Right lobe of liver (tissue), 6 donors: ENCODE measurements around the gene C4orf50. TPM values are rescaled to one million over a fixed set of nuclear protein-coding genes. Genes with fewer than 3 reads are reported as not detected.
"Not testable (repeated sequence)": the region's sequence is repeated elsewhere in the genome, so short reads cannot be mapped to it uniquely, and the experiment has no call there.

ENCODE experiments used
- ATAC-seq, 4 donors: fragments of 200-7000 bp; cut with Tn5 transposase; one replicate each; pipeline ENCODE4 v1.9.1; 2020; ENCODE audit warnings: mild to moderate bottlenecking in 4 of 4, moderate library complexity in 4 of 4
- DNase-seq, 3 donors: peaks; one replicate each; pipeline ENCODE4 v3.0.0-alpha.2; 2020
- H3K27ac ChIP-seq, 3 donors: fragments of 200-600 bp; one replicate each; pipeline ENCODE4 v1.8.0; 2022
- H3K27me3 ChIP-seq, 2 donors: fragments of 200-600 bp; one replicate each; pipeline ENCODE4 v1.8.0; 2022
- H3K36me3 ChIP-seq, 4 donors: fragments of 200-600 bp; sonication (generic) in 1 of 4; one replicate each; pipeline versions ENCODE4 v1.5.1 to v1.8.0; 2017 to 2022; ENCODE audit warnings: control low read depth in 1 of 4
- H3K4me1 ChIP-seq, 4 donors: fragments of 200-600 bp; sonication (generic) in 1 of 4; one replicate each; pipeline versions ENCODE4 v1.5.1 to v1.8.0; 2017 to 2022; ENCODE audit warnings: control low read depth in 1 of 4
- H3K4me3 ChIP-seq, 3 donors: fragments of 200-600 bp; one replicate each; pipeline ENCODE4 v1.8.0; 2022
- H3K9me3 ChIP-seq, 4 donors: fragments of 200-600 bp; sonication (generic) in 1 of 4; one replicate each; pipeline versions ENCODE4 v1.5.1 to v1.8.0; 2017 to 2022; ENCODE audit warnings: control low read depth in 1 of 4
- CTCF ChIP-seq, 4 donors: fragments of 200-600 bp in 3 of 4; fragments of 450-650 bp in 1 of 4; IDR thresholded peaks; one replicate each; pipeline versions ENCODE4 v1.5.1 to v1.8.0; 2016 to 2022; ENCODE audit warnings: antibody characterized with exemption in 4 of 4, mild to moderate bottlenecking in 2 of 4
- POLR2A ChIP-seq: fragments of 450-650 bp; IDR thresholded peaks from one replicate; pipeline ENCODE4 v1.6.1; 2017; ENCODE audit warnings: antibody characterized with exemption, mild to moderate bottlenecking
- WGBS: methylation state at CpG from one replicate; pipeline ENCODE4 v1.1.6; 2018; ENCODE audit warnings: low coverage, low lambda C conversion rate; ENCODE audit not compliant: insufficient coverage; ENCODE audit errors: missing lambda C conversion rate; 5-methylcytosine and 5-hydroxymethylcytosine counted together
- intact Hi-C, 2 donors: fragments of 100-400 bp; cut with DNase I; formaldehyde crosslinking; loops; one replicate each; pipeline versions ENCODE4 v1.11.2 to v1.14.1; 2022
- total RNA-seq, 6 experiments: library from RNA; depleted of rRNA in 2 of 6; stranded (reverse); fragments of >200 nt in 2 of 6; fragmentation: NEBNext Ultra II Directional in 3 of 6; extraction: Animal tissue kit (Norgen Biotek cat#: 25700) in 3 of 6; gene quantifications; one replicate each; pipeline versions ENCODE4 v1.1.0 to v1.2.4, GENCODE V29; 2016 to 2023
- donor health status: DM: no; HTN: yes; CAD: no.
- donor health status: DM: no; HTN: no; CAD: no.
- donor health status: DM: no; HTN: no; CAD: no.
- donor health status: DM: no; HTN: yes; CAD: no.
- donor health status: DM: no; HTN: yes; CAD: no.

The C4orf50 gene
- total RNA-seq, 6 experiments from 2014 or later = under 0.01 to 0.06 TPM; not detected in 4

DNA sequence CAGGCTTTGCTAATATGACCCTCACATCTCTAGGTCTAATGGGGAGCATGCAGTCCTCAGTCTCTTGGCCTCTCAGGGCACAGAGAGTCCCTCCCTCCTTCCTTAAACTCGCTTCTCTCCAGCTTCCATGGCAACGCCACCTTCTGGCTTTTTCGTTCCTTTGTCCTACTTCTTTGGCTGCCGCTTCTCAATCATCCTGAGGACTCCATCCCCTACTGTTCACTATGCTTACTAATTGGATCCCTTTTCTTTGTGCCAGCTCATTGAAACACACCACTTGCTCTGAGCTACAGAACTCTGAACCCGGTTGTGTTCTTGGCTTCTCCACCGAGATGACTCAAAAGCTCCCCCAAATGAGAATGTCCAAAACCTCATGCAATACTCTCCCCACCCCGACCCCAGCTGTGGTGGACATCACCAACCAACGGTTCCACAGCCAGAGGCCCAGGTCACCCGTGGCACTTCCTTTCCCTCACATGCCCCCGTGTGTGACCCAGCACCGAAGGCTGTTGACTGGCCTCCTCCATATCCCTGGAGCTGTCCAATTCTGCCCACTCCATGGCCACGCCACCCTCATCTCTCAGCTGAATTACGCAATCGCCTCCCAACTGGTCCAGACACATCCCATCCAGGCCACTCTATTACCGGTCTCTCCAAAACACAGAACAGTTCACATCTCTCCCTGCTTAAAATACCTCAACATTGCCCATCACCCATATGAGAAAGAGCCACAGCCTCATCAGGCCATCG lies 160.0 kb downstream of the C4orf50 start:
- intact Hi-C loops = no loop called here
- no peak for ATAC-seq

DNA sequence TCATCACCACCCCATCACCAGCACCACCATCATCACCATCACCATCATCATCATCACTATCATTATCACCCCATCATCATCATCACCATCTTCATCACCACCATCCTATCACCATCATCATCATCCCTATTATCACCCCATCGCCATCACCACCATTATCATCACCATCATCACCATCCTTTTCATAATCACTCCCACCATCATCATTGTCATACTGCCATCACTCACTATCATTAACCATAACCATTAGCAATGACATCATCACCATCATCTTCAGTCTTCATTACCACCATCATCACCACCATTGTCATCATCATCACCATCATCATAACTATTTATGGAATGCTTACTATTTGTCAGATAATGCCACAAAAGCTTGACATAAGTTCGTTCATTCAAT lies 161.0 kb downstream of the C4orf50 start:
- no peaks in the 10 kb centered on the region for H3K4me1 ChIP-seq
- no peaks in the 10 kb centered on the region for H3K36me3 ChIP-seq
- intact Hi-C loops = no loop called here
- no peak for TF ChIP-seq CTCF (IDR thresholded peaks at IDR 0.05)
- no peak for TF ChIP-seq POLR2A
- no peaks in the 10 kb centered on the region for H3K27me3 ChIP-seq
- no peak overlapping the region for H3K27ac ChIP-seq
- no peaks in the 10 kb centered on the region for H3K9me3 ChIP-seq
- ATAC-seq (no peak), DNase-seq (no peak)
- 59% methylated on average over 2 of the region's 2 CpGs for WGBS
- H3K4me3 ChIP-seq = no peak overlapping the region

More for the DNA sequence above, 160.0 kb downstream of the C4orf50 start:
- TF ChIP-seq CTCF (IDR thresholded peaks at IDR 0.05) (no peak), POLR2A (no peak)
- DNase-seq = peak in 1 of 3 donors; percentile 39
- H3K4me1 ChIP-seq = no peaks in the 10 kb centered on the region
- no peaks in the 10 kb centered on the region for H3K9me3 ChIP-seq
- WGBS = 71% methylated on average over 14 of the region's 16 CpGs
- no peak overlapping the region for H3K27ac ChIP-seq
- H3K36me3 ChIP-seq = no peaks in the 10 kb centered on the region
- H3K4me3 ChIP-seq = no peak overlapping the region
- H3K27me3 ChIP-seq = no peaks in the 10 kb centered on the region

DNA sequence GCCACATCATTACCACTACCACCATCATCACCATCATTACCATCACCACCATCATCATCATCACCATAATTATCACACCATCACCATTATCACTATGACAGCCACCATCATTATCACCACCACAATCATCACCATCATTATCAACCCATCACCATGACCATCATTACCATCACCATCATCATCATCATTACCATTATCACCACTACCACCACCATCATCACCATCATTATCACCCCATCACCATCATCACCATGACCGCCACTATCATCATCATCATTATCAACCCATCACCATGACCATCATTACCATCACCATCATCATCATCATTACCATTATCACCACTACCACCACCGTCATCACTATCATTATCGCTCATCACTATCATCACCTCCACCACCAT lies 161.9 kb downstream of the C4orf50 start:
- H3K9me3 ChIP-seq, intact Hi-C loops, H3K4me1 ChIP-seq, H3K36me3 ChIP-seq, DNase-seq, ATAC-seq, H3K27ac ChIP-seq, H3K4me3 ChIP-seq, H3K27me3 ChIP-seq: not testable (repeated sequence)
- 92% methylated on average over 3 of the region's 3 CpGs for WGBS

DNA sequence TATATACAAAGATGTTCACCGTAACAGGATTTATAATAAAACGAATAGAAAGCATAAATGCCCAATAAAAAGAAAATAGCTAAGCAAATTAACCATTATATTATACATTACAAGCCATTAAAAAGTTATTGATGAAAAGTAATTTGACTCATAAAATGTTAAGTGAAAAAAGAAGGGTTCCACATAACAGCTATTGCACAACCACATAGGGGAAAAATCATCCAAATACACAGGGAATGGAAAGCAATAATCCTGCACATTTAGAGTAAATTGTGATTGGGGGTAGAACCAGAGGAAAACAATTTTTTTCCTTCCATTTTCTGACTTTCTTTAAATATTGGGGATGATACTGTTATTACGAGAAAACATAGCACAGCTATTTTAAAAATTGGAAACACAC lies 163.3 kb downstream of the C4orf50 start:
- H3K36me3 ChIP-seq = no peaks in the 10 kb centered on the region
- intact Hi-C loops = no loop called here
- DNase-seq (no peak), ATAC-seq (no peak)
- no peak overlapping the region for H3K27ac ChIP-seq
- no peaks in the 10 kb centered on the region for H3K27me3 ChIP-seq
- no peaks in the 10 kb centered on the region for H3K9me3 ChIP-seq
- no peak for TF ChIP-seq POLR2A
- no peak for TF ChIP-seq CTCF (IDR thresholded peaks at IDR 0.05)
- no peak overlapping the region for H3K4me3 ChIP-seq
- 67% methylated on average over 3 of the region's 3 CpGs for WGBS
- no peaks in the 10 kb centered on the region for H3K4me1 ChIP-seq

GRCh38 chr4:5852523-5853202 lies 165.6 kb downstream of the C4orf50 start:
- no peaks in the 10 kb centered on the region for H3K27me3 ChIP-seq
- no peak overlapping the region for H3K27ac ChIP-seq
- H3K4me3 ChIP-seq = no peak overlapping the region
- H3K36me3 ChIP-seq = no peaks in the 10 kb centered on the region
- intact Hi-C loops = no loop called here
- no peaks in the 10 kb centered on the region for H3K4me1 ChIP-seq
- no peaks in the 10 kb centered on the region for H3K9me3 ChIP-seq
- ATAC-seq (no peak), DNase-seq (peak in 1 of 3 donors; percentile 30)
- WGBS = 48% methylated on average over 9 of the region's 9 CpGs
- TF ChIP-seq POLR2A (no peak), CTCF (IDR thresholded peaks at IDR 0.05) (no peak)
